ENCODE measurements around the gene TOM1L2. TPM values are rescaled to one million over a fixed set of nuclear protein-coding genes. Genes with fewer than 3 reads are reported as not detected.

Gene TOM1L2
- total RNA-seq, 1 experiment from 2014 or later = 24.1 TPM

GRCh38 chr17:18018411-18018921, 46.3 kb upstream of the TOM1L2 start:
- ATAC-seq (no peak), DNase-seq (ENCODE audit: low read depth, low spot score) (no peak)
- Histone ChIP-seq H3K9me3 (ENCODE audit: control insufficient read depth in 1 of 2, insufficient read depth in 1 of 2, low read depth in 1 of 2, low read length in 2 of 2) (no peaks in the 10 kb centered on the region), H3K4me3 (replicated peaks in 1 of 2; ENCODE audit: low read depth in 1 of 2, low read length in 2 of 2) (no peak overlapping the region), H4K20me1 (ENCODE audit: insufficient read depth) (no peaks in the 10 kb centered on the region), H3K79me2 (ENCODE audit: insufficient read depth, low read length) (no peaks in the 10 kb centered on the region), H3K36me3 (ENCODE audit: control insufficient read depth in 1 of 2, insufficient read depth in 2 of 2, low read length in 2 of 2) (peaks cover 0 to 3% of the 10 kb centered on the region in 2 experiments; a peak in 1 of 4 replicates), H3K4me1 (ENCODE audit: control insufficient read depth in 1 of 2, insufficient read depth in 2 of 2, low read length in 2 of 2) (no peaks in the 10 kb centered on the region), H3K27me3 (ENCODE audit: insufficient read depth, low read length) (no peaks in the 10 kb centered on the region), H2AFZ (ENCODE audit: low read depth, low read length, poor library complexity, severe bottlenecking) (no peak overlapping the region), H3K9ac (ENCODE audit: low read length) (no peak overlapping the region), H3K9me2 (ENCODE audit: insufficient read depth) (no peaks in the 10 kb centered on the region), H3K27ac (ENCODE audit: low read depth, low read length) (no peak overlapping the region), H3K4me2 (ENCODE audit: low read length) (no peak overlapping the region)
- intact Hi-C loops (cut with micrococcal nuclease) = no loop called here
- ChIA-PET POLR2A (no interaction called here), RAD21 (ENCODE audit: low non-redundant PET in 1 of 2, low total read pairs in 2 of 2, uncharacterized antibody in 2 of 2, unreplicated experiment in 2 of 2) (no interaction called here), CTCF (no interaction called here)
- BruUV-seq (replicated peaks) = no TSS peak
- TF ChIP-seq, protein P1, sequence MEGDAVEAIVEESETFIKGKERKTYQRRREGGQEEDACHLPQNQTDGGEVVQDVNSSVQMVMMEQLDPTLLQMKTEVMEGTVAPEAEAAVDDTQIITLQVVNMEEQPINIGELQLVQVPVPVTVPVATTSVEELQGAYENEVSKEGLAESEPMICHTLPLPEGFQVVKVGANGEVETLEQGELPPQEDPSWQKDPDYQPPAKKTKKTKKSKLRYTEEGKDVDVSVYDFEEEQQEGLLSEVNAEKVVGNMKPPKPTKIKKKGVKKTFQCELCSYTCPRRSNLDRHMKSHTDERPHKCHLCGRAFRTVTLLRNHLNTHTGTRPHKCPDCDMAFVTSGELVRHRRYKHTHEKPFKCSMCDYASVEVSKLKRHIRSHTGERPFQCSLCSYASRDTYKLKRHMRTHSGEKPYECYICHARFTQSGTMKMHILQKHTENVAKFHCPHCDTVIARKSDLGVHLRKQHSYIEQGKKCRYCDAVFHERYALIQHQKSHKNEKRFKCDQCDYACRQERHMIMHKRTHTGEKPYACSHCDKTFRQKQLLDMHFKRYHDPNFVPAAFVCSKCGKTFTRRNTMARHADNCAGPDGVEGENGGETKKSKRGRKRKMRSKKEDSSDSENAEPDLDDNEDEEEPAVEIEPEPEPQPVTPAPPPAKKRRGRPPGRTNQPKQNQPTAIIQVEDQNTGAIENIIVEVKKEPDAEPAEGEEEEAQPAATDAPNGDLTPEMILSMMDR (IDR thresholded peaks at IDR 0.05 in 2 of 3, conservative IDR thresholded peaks at IDR 0.05 in 1 of 3; ENCODE audit: borderline replicate concordance in 1 of 3, insufficient read depth in 1 of 3, low read depth in 2 of 3, low read length in 2 of 3) = no peak
- no peak for TF ChIP-seq EGR1 (IDR thresholded peaks at IDR 0.05; ENCODE audit: low read depth)
- TF ChIP-seq EZH2 (IDR thresholded peaks at IDR 0.05) = no peak
- TF ChIP-seq JUND (IDR thresholded peaks at IDR 0.05) = no peak
- TF ChIP-seq, protein P2, sequence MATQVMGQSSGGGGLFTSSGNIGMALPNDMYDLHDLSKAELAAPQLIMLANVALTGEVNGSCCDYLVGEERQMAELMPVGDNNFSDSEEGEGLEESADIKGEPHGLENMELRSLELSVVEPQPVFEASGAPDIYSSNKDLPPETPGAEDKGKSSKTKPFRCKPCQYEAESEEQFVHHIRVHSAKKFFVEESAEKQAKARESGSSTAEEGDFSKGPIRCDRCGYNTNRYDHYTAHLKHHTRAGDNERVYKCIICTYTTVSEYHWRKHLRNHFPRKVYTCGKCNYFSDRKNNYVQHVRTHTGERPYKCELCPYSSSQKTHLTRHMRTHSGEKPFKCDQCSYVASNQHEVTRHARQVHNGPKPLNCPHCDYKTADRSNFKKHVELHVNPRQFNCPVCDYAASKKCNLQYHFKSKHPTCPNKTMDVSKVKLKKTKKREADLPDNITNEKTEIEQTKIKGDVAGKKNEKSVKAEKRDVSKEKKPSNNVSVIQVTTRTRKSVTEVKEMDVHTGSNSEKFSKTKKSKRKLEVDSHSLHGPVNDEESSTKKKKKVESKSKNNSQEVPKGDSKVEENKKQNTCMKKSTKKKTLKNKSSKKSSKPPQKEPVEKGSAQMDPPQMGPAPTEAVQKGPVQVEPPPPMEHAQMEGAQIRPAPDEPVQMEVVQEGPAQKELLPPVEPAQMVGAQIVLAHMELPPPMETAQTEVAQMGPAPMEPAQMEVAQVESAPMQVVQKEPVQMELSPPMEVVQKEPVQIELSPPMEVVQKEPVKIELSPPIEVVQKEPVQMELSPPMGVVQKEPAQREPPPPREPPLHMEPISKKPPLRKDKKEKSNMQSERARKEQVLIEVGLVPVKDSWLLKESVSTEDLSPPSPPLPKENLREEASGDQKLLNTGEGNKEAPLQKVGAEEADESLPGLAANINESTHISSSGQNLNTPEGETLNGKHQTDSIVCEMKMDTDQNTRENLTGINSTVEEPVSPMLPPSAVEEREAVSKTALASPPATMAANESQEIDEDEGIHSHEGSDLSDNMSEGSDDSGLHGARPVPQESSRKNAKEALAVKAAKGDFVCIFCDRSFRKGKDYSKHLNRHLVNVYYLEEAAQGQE (IDR thresholded peaks at IDR 0.05; ENCODE audit: low read depth) = no peak
- TF ChIP-seq TCF7L2 (IDR thresholded peaks at IDR 0.05; ENCODE audit: borderline replicate concordance, extremely low read depth, insufficient read depth, insufficient read length) = no peak
- no peak for TF ChIP-seq SP1 (IDR thresholded peaks at IDR 0.05; ENCODE audit: low read depth)
- TF ChIP-seq ZBTB33 (IDR thresholded peaks at IDR 0.05; ENCODE audit: extremely low read depth, insufficient replicate concordance, low read length) = no peak
- TF ChIP-seq RAD21 (IDR thresholded peaks at IDR 0.05; ENCODE audit: low read depth) = no peak
- TF ChIP-seq POLR2AphosphoS5 (IDR thresholded peaks at IDR 0.05; ENCODE audit: low read depth, low read length) = no peak
- TF ChIP-seq YY1 (IDR thresholded peaks at IDR 0.05; ENCODE audit: extremely low read depth, insufficient replicate concordance, low read depth, low read length) = no peak
- no peak for TF ChIP-seq FOSL1 (IDR thresholded peaks at IDR 0.05; ENCODE audit: low read depth)
- TF ChIP-seq EZH2phosphoT487 (IDR thresholded peaks at IDR 0.05; ENCODE audit: borderline replicate concordance) = no peak
- TF ChIP-seq SRF (IDR thresholded peaks at IDR 0.05; ENCODE audit: low read depth) = no peak
- no peak for TF ChIP-seq SIN3A (IDR thresholded peaks at IDR 0.05; ENCODE audit: low read depth)
- no peak for TF ChIP-seq CEBPB (IDR thresholded peaks at IDR 0.05; ENCODE audit: low read depth)
- TF ChIP-seq, protein P3, sequence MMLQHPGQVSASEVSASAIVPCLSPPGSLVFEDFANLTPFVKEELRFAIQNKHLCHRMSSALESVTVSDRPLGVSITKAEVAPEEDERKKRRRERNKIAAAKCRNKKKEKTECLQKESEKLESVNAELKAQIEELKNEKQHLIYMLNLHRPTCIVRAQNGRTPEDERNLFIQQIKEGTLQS (IDR thresholded peaks at IDR 0.05) = no peak
